ENCODE data around the gene LYSMD3.
"Not testable (repeated sequence)": the region's sequence is repeated elsewhere in the genome, so short reads cannot be mapped to it uniquely, and the experiment has no call there.

The LYSMD3 gene

GRCh38 chr5:90529194-90529938 is at the start of gene LYSMD3:
TSS of gene LYSMD3 (minus strand) at chr5:90529584. CDS start at chr5:90525289, 4,295 bp downstream.
- DNase-seq (ENCODE audit: low read depth in 2 of 2): peak; percentile 95 to 97

- not testable (repeated sequence) for DNase-seq (ENCODE audit: low read depth in 2 of 2)
Observed at GRCh38 chr5:90576566-90576965, 47.2 kb upstream of the LYSMD3 start.

GRCh38 chr5:90575712-90576111 is 46.3 kb upstream of the LYSMD3 start:
- DNase-seq (ENCODE audit: low read depth in 2 of 2): no peak

DNA sequence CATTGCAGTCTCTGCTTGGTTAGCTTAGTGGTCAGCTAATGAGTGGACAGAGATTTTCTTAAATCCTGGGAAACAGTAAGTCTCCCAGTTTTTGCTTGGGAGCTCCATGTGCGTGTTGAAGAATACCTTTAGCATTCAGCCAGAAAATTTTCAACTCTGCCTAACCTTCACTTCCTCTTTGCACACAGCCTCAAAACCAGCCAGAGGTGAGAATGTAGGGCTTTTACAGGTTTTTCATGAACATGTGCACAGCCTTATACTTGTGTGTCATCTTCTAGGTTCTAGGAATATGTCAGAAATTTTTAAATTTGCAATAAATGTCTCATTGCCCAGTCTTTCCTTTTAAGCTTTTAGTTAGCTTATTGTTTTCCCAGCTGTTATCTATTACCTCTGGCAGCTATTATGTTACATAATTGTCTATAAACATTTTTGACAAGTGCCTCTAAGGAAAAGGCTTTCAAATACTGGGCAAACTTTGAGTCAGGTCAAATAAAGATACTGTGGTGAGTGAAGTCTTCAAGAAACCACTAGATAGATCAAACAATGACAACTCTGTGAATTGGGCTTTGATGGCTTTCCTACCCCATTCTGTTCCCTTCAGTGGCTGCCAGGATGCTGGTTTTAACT is 41.9 kb upstream of the LYSMD3 start:
- DNase-seq (ENCODE audit: low read depth in 2 of 2): no peak

- no peak for DNase-seq (ENCODE audit: low read depth in 2 of 2)
Observed at GRCh38 chr5:90570034-90570433, 40.6 kb upstream of the LYSMD3 start.

GRCh38 chr5:90569084-90569483 is 39.7 kb upstream of the LYSMD3 start:
- no peak for DNase-seq (ENCODE audit: low read depth in 2 of 2)

GRCh38 chr5:90565491-90565890 is 36.1 kb upstream of the LYSMD3 start:
- no peak for DNase-seq (ENCODE audit: low read depth in 2 of 2)

DNA sequence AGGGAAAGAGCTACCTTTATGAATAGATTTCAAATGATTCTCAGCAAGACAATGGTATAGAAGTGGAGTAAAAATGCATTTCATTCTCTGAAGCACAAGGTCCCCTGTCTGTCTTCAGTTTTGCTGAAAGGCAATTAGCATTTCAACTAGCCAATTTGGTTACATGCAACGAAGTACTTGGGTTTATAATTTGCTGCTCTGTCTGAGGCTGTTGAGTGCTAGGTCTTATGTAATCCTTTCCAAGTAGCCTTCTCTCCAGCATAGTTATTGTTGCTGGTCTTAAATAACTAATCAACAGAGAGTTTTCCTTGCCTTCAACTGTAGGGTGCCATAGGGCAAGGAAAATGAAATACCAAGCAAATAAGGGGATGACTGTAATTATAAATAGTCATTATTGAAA is 33.7 kb upstream of the LYSMD3 start:
- DNase-seq (ENCODE audit: low read depth in 2 of 2): no peak

- no peak for DNase-seq (ENCODE audit: low read depth in 2 of 2)
Observed at GRCh38 chr5:90562341-90562740, 33.0 kb upstream of the LYSMD3 start.

DNA sequence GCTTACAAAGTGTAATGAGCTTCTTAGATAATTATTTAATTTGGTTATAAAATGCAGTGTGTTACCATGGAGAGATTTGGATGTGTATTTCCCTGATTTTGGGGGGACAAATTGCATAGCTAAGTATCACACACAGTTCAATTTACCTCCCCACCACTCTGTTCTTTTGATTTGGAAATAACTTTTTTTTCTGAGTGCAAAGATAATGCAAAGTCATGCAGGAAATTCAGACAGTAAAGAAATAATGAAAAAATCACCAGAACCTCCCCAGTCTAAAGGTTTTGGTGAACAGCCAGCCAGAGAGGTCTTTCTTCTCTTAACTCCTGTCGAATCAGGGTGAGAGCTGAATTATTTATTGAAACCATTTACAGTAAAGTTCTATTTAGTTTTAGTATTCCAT is 32.4 kb upstream of the LYSMD3 start:
- no peak for DNase-seq (ENCODE audit: low read depth in 2 of 2)

DNA sequence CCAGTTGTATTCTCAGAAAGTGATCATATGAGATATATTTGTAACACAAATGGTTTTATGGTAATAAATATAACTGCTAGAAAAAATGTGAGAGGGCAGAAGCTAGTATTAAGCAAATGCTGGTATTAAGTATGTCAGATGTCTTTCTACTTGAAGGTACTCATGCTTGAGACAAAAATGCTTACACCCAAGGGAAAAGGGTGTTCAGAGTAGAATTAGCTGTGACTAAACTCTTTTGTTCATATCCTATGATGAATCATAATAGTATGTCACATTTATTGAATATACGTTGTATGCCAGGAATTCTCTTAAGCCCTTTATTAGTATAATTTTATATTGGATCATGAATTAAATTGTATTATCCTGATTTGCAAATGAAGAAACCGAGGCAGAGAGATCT is 31.4 kb upstream of the LYSMD3 start:
- no peak for DNase-seq (ENCODE audit: low read depth in 2 of 2)

DNA sequence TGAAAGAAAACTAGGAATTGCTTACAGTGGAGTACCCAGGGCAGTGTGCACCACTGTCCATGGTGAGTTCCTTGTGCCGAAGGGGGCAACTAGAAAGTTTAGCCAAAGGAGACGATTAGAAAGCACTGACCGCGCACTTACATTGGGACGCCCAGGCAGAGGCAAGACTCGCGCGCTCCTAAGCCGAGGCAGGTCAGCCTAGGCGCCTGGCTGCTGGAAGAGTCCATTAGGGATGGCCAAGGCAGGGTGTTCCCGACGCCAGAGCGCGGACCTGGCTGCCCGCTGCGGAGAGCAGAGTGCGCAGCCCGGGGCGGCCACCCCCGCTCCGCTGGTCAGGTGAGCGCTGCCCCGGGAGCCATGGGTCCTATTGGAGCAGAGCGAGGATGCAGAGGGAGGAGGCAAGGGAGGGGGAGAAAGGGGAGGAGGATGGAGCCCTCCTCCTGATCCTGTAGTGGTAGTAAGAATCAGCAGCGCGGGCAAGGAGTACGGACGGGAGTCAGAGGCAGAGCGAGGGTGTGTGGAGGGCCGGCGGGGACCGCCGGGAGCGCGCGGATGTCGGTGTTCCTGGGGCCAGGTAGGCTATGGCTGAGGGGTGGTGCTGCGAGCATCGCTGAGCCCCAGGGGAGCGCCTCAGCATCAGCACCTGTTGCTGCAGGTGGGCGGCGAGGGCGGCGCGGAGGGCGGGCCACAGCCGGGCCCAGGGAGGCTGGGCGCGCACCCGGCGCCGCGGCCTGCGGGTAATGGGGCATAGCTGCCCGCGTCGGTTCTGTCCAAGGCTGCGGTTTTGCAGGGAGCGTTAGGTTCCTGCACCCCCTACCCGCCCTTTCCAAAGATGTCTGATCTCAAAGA is 29.2 kb upstream of the LYSMD3 start, which contains the start of gene ADGRV1:
TSS of gene ADGRV1 (plus strand) at position 454 of the 849 bp plus-strand sequence. CDS start at position 553, 99 bp downstream.
- no peak for DNase-seq (ENCODE audit: low read depth in 2 of 2)

DNA sequence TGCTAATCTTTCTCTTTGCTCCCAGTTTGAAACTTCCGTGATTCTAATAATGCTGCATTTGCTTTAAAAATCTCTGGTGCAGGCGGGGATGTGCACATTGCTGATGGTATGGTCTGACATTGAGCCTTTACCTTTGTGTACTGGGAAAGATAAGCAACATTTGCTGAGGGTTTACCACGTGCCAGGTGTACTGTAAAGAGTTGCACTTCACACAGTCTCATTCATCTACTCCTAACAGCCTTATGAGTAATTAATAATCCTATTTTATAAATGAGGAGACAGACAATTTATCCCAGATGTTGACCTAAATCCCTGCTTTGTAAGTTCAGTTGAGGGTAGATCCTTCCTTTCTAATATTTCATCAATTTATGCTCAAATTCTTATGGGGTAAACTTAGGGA is 28.5 kb upstream of the LYSMD3 start:
- DNase-seq (ENCODE audit: low read depth in 2 of 2): no peak

DNA sequence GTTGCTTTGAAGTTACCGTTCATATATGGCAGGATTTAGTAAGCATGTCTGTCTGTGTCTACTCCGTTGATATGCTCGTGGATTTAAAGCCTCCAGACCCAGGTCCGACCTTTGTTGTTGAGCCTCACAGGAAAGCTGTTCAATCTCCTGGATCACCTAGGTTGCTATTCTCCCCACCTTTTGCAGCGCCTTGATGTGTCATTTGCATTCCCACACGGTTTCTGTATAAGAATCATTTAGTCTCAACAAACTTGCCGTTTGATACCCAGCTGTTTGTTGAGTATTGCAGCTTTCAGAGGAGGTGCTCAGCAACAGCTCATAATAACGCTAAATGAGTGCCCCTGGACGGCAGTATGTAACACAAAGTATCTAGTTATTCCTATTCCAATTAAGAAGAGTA is 28.0 kb upstream of the LYSMD3 start:
- no peak for DNase-seq (ENCODE audit: low read depth in 2 of 2)

DNA sequence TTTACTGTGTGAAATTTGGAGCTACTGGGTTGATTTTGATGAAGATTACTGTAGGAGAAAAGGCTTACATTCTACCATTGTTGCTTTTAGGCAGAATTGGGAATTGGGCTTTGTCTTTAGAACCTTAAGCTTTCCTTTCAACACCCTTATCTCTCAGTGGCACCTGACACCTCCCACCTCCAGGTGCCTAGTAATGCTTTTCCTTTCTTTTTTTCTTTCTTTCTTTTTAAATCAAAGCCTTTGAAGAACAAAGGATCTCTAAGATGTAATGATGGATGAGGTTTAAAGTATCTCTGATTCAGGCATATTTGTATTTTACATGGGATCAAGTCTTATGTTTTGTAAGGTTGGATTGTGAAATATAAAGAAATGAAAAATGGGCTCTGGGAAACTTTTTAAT is 26.3 kb upstream of the LYSMD3 start:
- DNase-seq (ENCODE audit: low read depth in 2 of 2): no peak

DNA sequence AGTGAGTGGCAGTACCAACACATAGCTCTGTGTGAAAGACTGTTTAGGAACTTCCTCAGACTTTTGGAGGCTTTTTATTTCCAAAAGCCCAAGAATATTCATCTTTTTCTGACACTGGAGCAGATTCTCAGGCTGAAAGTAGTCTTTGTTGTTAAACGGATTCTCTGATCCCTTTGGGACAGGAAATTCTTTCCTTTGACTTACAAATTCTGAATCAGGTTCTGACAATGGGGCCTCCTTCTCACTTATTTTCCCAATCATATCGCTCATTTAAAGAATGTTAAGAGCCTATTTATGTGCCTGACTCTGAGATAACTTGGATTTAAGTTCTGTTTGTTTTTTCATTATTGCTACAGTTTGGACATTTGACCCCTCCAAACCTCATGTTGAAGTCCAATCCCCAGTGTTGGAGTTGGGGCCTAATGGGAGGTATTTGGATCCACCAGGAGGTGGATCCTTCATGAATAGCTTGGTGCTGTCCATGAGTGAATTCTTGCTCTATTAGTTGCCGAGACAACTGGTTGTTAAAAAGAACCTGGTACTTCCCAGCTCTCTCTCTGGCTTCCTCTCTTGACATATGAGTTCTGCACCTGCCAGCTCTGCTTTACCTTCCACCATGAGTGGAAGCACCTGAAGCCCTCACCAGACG is 25.1 kb upstream of the LYSMD3 start:
- no peak for DNase-seq (ENCODE audit: low read depth in 2 of 2)

DNA sequence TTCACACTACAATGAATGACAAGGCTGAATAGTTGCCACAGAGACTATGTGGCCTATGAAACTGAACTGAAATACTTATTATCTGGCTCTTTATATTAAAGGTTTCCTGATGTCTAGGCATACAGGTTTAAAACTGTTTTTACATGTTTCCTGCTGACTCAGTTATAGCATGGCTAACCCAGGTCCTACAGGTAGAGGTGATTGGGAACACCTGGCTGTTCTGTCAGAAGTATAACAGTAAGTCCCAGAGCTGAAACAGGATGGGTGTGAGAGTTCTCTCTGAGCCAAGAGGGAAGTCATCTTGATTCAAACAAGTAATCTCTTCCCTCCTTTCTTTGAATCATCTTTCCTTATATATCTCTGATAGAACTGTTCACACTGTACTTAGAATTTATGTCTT is 24.3 kb upstream of the LYSMD3 start:
- DNase-seq (ENCODE audit: low read depth in 2 of 2): no peak

DNA sequence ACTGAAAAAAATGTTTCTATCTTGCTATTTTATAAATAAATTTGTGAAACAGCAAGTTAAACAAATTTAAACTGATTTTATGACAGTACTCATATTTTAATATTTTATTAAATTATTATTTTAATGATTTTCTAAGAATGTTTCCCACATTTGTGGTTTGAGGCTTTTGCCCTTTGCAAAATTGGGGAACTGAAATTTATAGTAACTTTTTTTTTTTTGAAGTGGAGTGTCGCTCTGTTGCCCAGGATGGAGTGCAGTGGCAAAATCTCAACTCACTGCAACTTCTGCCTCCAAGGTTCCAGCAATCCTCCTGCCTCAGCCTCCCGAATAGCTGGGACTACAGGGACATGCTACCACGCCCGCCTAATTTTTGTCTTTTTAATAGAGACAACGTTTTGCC is 22.0 kb upstream of the LYSMD3 start:
- no peak for DNase-seq (ENCODE audit: low read depth in 2 of 2)

DNA sequence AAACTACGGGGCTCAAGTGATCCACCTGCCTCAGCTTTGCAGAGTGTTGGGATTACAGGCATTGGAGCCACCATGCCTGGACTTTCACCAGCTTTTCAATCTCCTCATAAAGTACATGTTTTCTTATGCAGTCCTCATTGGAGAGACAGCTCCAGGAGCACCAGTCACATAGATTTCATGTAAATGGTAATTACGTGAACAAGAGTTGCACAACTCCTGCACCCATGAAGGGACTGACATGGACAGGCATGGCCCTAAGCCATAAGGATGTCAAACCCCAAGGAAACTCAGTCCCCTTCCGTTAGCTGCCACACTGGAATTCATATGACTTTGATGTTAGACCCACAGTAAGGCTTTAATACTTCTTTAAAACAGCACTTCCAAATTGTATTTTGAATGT is 21.6 kb upstream of the LYSMD3 start:
- DNase-seq (ENCODE audit: low read depth in 2 of 2): no peak

DNA sequence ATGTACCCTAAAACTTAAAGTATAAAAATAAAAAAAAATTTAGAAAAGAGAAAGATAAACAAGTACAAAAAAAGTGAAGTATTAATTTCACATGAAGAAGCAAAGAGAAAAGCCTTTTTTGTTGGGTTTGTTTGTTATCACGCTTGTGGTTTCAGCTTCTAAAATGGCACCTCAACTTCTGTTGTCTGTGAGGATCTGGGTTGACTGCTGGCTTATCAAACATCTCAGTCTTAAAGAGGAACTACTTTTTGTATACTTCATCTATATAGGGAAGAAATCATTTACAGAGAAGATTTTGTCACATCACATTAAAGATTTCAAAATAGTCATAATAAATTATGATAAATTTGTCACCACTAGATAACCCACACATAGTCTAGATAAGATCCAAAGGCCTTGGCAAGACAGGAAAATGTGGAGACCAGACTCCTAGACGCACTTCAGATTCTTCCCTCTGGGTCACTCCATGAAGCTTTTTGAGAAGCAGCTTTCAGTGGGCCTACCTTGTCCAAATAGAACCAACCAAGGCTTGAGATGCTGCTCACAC is 20.4 kb upstream of the LYSMD3 start:
- DNase-seq (ENCODE audit: low read depth in 2 of 2): no peak

GRCh38 chr5:90549223-90549622 is 19.8 kb upstream of the LYSMD3 start:
- no peak for DNase-seq (ENCODE audit: low read depth in 2 of 2)
